ENCODE results near the gene BCAS3.

The BCAS3 gene

DNA sequence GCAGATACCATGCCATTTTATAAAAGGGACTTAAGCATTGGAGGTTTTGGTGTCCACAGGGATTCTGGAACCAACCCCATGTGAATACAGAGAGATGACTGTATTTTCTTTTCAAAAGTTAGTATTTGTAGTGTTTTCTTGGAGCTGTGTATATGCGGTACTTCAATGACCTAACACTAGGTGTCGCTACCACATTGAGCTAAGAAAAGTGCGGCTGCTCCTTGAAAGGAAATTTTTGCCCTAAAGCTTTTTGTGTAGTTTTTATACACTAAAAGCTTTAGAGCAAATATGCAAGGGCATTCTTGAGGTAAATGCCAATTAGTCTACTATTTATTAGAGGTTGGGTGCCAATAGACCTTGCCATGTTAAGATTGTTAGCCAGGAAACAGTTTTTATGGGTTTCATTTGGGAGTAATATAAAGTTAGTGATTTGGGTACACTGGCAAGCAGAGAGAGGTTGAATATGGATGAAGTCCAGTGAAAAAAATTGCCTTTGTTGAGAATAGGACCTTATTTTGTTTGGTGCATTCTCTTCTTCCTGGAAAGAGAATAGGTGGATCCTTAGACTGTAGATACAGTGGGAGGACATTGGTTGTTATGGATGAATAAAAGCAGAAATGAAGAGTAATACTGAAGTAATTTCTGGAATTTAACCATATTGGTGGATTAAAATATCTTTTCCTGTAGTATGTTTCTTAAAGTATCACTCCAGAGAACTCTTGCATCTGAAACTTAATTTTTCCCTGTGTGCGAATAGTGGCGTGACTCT lies 43.3 kb downstream of the BCAS3 start:
- H3F3A ChIP-seq (ENCODE audit: control insufficient read depth, insufficient read depth) = no peaks in the 10 kb centered on the region
- no peaks in the 10 kb centered on the region for H3K9me2 ChIP-seq (replicated peaks; ENCODE audit: control insufficient read depth, low read length)
- H3K4me2 ChIP-seq (ENCODE audit: low read length) = no peak overlapping the region
- no peaks in the 10 kb centered on the region for H3K9me3 ChIP-seq (ENCODE audit: control insufficient read depth, insufficient read depth, low read length)
- H3K36me3 ChIP-seq (ENCODE audit: control insufficient read depth, low read length) = no peaks in the 10 kb centered on the region
- H3K79me2 ChIP-seq (ENCODE audit: control insufficient read depth, low read length) = no peaks in the 10 kb centered on the region
- peaks cover 11% of the 10 kb centered on the region for H3K4me1 ChIP-seq (ENCODE audit: control insufficient read depth, low read length)
- TF ChIP-seq, protein P1, sequence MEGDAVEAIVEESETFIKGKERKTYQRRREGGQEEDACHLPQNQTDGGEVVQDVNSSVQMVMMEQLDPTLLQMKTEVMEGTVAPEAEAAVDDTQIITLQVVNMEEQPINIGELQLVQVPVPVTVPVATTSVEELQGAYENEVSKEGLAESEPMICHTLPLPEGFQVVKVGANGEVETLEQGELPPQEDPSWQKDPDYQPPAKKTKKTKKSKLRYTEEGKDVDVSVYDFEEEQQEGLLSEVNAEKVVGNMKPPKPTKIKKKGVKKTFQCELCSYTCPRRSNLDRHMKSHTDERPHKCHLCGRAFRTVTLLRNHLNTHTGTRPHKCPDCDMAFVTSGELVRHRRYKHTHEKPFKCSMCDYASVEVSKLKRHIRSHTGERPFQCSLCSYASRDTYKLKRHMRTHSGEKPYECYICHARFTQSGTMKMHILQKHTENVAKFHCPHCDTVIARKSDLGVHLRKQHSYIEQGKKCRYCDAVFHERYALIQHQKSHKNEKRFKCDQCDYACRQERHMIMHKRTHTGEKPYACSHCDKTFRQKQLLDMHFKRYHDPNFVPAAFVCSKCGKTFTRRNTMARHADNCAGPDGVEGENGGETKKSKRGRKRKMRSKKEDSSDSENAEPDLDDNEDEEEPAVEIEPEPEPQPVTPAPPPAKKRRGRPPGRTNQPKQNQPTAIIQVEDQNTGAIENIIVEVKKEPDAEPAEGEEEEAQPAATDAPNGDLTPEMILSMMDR (IDR thresholded peaks at IDR 0.05; ENCODE audit: low read depth, low read length, poor library complexity, severe bottlenecking) = peak; percentile 95
- no peak for TF ChIP-seq EZH2phosphoT487 (IDR thresholded peaks at IDR 0.05; ENCODE audit: borderline replicate concordance, low read length)
- no peaks in the 10 kb centered on the region for H4K20me1 ChIP-seq (ENCODE audit: control insufficient read depth, insufficient read depth, low read depth, low read length)
- no peaks in the 10 kb centered on the region for H3K27me3 ChIP-seq (ENCODE audit: control insufficient read depth, low read length)
- no peak overlapping the region for H3K27ac ChIP-seq (ENCODE audit: low read depth, low read length)
- no peak overlapping the region for H3K4me3 ChIP-seq (ENCODE audit: low read length)

DNA sequence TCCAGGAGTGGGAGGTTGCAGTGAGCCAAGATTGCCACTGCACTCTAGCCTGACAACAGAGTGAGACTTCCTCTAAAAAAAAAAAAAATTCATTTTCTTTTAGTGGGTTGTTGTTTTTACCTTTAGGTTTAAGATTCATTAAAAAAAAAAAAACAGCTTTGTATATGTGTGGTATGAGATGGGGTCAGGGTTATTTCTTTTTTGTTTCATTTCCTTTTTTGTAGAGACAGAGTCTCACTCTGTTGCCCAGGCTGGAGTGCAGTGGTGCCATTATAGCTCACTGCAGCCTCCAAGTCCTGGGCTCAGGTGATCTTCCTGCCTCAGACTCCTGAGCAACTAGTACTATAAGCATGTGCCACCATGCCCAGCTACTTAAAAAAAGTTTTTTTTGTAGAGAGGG lies 47.0 kb downstream of the BCAS3 start:
- Histone ChIP-seq H3K4me2 (ENCODE audit: low read length) (no peak overlapping the region), H3K79me2 (ENCODE audit: control insufficient read depth, low read length) (no peaks in the 10 kb centered on the region), H3K9me2 (replicated peaks; ENCODE audit: control insufficient read depth, low read length) (no peaks in the 10 kb centered on the region), H4K20me1 (ENCODE audit: control insufficient read depth, insufficient read depth, low read depth, low read length) (no peaks in the 10 kb centered on the region), H3K27me3 (ENCODE audit: control insufficient read depth, low read length) (no peaks in the 10 kb centered on the region), H3K27ac (ENCODE audit: low read depth, low read length) (no peak overlapping the region), H3K36me3 (ENCODE audit: control insufficient read depth, low read length) (no peaks in the 10 kb centered on the region), H3F3A (ENCODE audit: control insufficient read depth, insufficient read depth) (no peaks in the 10 kb centered on the region), H3K4me1 (ENCODE audit: control insufficient read depth, low read length) (peaks cover 12% of the 10 kb centered on the region), H3K4me3 (ENCODE audit: low read length) (no peak overlapping the region), H3K9me3 (ENCODE audit: control insufficient read depth, insufficient read depth, low read length) (no peaks in the 10 kb centered on the region)
- TF ChIP-seq EZH2phosphoT487 (IDR thresholded peaks at IDR 0.05; ENCODE audit: borderline replicate concordance, low read length) = no peak
- TF ChIP-seq, protein P1 (IDR thresholded peaks at IDR 0.05; ENCODE audit: low read depth, low read length, poor library complexity, severe bottlenecking) = no peak

DNA sequence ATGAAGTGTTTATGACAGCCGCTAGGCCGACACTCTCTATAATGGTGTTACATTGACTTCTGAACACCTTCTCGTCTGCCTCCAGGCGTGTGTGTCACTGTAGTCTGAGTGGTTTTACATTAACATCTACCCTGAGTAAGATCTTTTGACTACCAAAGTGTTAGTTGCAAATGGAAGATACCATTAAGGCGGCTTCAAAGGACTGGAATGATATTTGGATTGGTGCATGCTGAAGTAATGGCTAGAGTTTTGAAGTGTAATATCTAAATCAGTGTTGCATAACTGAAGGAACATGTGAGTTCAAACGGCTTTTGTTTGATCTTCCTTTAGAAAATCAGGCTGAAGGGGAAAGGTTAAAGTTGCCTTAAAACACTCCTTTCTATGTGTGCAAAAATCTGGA lies 52.2 kb downstream of the BCAS3 start:
- TF ChIP-seq EZH2phosphoT487 (IDR thresholded peaks at IDR 0.05; ENCODE audit: borderline replicate concordance, low read length) = no peak
- TF ChIP-seq, protein P1 (IDR thresholded peaks at IDR 0.05; ENCODE audit: low read depth, low read length, poor library complexity, severe bottlenecking) = no peak
- Histone ChIP-seq H3K4me2 (ENCODE audit: low read length) (peak overlapping the region; percentile 50), H3K36me3 (ENCODE audit: control insufficient read depth, low read length) (no peaks in the 10 kb centered on the region), H3K27ac (ENCODE audit: low read depth, low read length) (no peak overlapping the region), H3K27me3 (ENCODE audit: control insufficient read depth, low read length) (no peaks in the 10 kb centered on the region), H3F3A (ENCODE audit: control insufficient read depth, insufficient read depth) (no peaks in the 10 kb centered on the region), H3K9me2 (replicated peaks; ENCODE audit: control insufficient read depth, low read length) (no peaks in the 10 kb centered on the region), H3K9me3 (ENCODE audit: control insufficient read depth, insufficient read depth, low read length) (no peaks in the 10 kb centered on the region), H3K4me1 (ENCODE audit: control insufficient read depth, low read length) (peaks cover 20% of the 10 kb centered on the region), H4K20me1 (ENCODE audit: control insufficient read depth, insufficient read depth, low read depth, low read length) (no peaks in the 10 kb centered on the region), H3K79me2 (ENCODE audit: control insufficient read depth, low read length) (no peaks in the 10 kb centered on the region), H3K4me3 (ENCODE audit: low read length) (peak overlapping the region; percentile 28; the same call in 1 of the 2 replicates)

Measured in DOHH2 (cell line).